Measurements from ENCODE around the gene LMAN2L.
A peak's percentile ranks its signal among the peaks of the same experiment; 100 is the strongest.

The LMAN2L gene

GRCh38 chr2:96769814-96770213, 29.9 kb upstream of the LMAN2L start:
- DNase-seq (ENCODE audit: low spot score), result no peak
- Histone ChIP-seq H3K9ac (ENCODE audit: low read depth, low read length, poor library complexity) (peak overlapping the region; percentile 50), H3K4ac (ENCODE audit: low read length) (no peak overlapping the region), H4K8ac (ENCODE audit: low read depth, low read length) (no peak overlapping the region), H3K4me2 (ENCODE audit: insufficient read depth, low read length, poor library complexity, severe bottlenecking) (no peak overlapping the region), H3K23ac (ENCODE audit: low read depth, low read length, poor library complexity) (no peak overlapping the region), H4K91ac (ENCODE audit: low read depth, low read length, poor library complexity) (no peak overlapping the region), H2AFZ (ENCODE audit: low read length) (no peak overlapping the region), H3K4me1 (ENCODE audit: control insufficient read depth in 2 of 2, insufficient read depth in 1 of 2, low read depth in 1 of 2, low read length in 2 of 2) (peaks cover 0 to 7% of the 10 kb centered on the region in 2 donors), H3K4me3 (ENCODE audit: low read length in 2 of 2) (no peak overlapping the region), H2BK12ac (ENCODE audit: low read length) (no peak overlapping the region), H2BK15ac (ENCODE audit: low read length) (no peak overlapping the region), H3K79me1 (ENCODE audit: low read depth, low read length) (peaks cover 8% of the 10 kb centered on the region), H2AK5ac (ENCODE audit: low read depth, low read length) (no peak overlapping the region), H3K18ac (ENCODE audit: low read length) (no peak overlapping the region), H3K9me3 (replicated peaks in 1 of 2; ENCODE audit: control insufficient read depth in 2 of 2, insufficient read depth in 1 of 2, low read depth in 1 of 2, low read length in 2 of 2) (peaks cover 0 to 2% of the 10 kb centered on the region in 2 donors), H3K27me3 (ENCODE audit: control insufficient read depth in 3 of 3, insufficient read depth in 3 of 3, low read depth in 1 of 3, low read length in 3 of 3) (no peaks in the 10 kb centered on the region), H3K14ac (ENCODE audit: low read length) (no peak overlapping the region), H3K27ac (replicated peaks; ENCODE audit: low read length) (no peak overlapping the region), H3K36me3 (replicated peaks in 1 of 2; ENCODE audit: control insufficient read depth in 2 of 2, insufficient read depth in 2 of 2, low read length in 2 of 2) (peaks cover 0 to 3% of the 10 kb centered on the region in 2 donors), H2BK120ac (ENCODE audit: low read depth, low read length) (no peak overlapping the region), H2BK5ac (ENCODE audit: low read length) (no peak overlapping the region)
- WGBS, 2 donors (ENCODE audit: extremely low coverage in 2 of 2, insufficient read length in 2 of 2, insufficient replicate concordance in 1 of 2), result no CpG with 5 or more reads among the region's 7 CpGs

- no peak overlapping the region for H3K27ac ChIP-seq (replicated peaks; ENCODE audit: low read length)
- no peaks in the 10 kb centered on the region for H3K27me3 ChIP-seq (ENCODE audit: control insufficient read depth in 3 of 3, insufficient read depth in 3 of 3, low read depth in 1 of 3, low read length in 3 of 3)
Measured at GRCh38 chr2:96768083-96768561, 28.3 kb upstream of the LMAN2L start.

DNA sequence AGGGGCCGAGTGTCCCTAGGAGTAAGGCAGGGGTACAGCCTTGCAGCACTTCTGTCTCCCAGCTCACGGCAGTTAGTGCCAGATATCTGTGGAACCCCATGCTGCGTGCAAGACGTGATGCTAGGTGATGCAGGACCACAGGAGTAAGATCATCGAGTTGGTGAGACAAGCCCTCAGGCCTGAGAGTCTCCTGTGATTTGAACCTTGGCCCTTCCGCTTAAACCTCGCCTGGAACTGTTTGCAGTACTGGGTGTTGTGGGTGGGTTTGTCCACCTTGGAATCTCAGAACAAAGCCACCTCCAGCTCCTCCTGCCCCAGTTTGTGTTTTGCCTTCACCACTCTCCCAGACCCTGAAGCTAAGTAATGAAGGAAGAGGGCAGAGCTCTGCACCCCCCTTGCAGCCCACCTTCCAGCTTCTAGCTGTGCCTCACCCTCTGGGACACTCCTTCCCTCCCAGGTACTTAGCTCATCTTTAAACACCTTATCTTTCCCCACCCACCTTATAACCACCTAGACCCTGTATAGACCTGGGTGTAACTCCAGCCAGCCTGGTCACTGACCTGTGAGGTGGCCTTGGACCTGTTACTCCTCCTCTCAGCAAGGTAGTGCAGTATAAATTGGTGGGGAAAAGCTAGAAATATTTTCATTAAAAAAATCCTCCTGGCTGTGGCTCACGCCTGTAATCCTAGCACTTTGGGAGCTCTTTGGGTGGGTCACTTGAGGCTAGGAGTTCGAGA, 27.4 kb upstream of the LMAN2L start:
- no peak overlapping the region for H4K8ac ChIP-seq (ENCODE audit: low read depth, low read length)
- H3K18ac ChIP-seq (ENCODE audit: low read length), result no peak overlapping the region
- H3K4me2 ChIP-seq (ENCODE audit: insufficient read depth, low read length, poor library complexity, severe bottlenecking), result no peak overlapping the region
- H3K4ac ChIP-seq (ENCODE audit: low read length), result no peak overlapping the region
- H4K91ac ChIP-seq (ENCODE audit: low read depth, low read length, poor library complexity), result no peak overlapping the region
- H3K9ac ChIP-seq (ENCODE audit: low read depth, low read length, poor library complexity), result no peak overlapping the region
- H2AFZ ChIP-seq (ENCODE audit: low read length), result no peak overlapping the region
- H3K14ac ChIP-seq (ENCODE audit: low read length), result no peak overlapping the region
- H3K9me3 ChIP-seq (replicated peaks in 1 of 2; ENCODE audit: control insufficient read depth in 2 of 2, insufficient read depth in 1 of 2, low read depth in 1 of 2, low read length in 2 of 2), result peaks cover 0 to 2% of the 10 kb centered on the region in 2 donors
- peak overlapping the region; percentile 58 for H3K23ac ChIP-seq (ENCODE audit: low read depth, low read length, poor library complexity)
- no peak overlapping the region for H2BK120ac ChIP-seq (ENCODE audit: low read depth, low read length)
- H3K4me3 ChIP-seq (ENCODE audit: low read length in 2 of 2), result no peak overlapping the region
- peaks cover 7% of the 10 kb centered on the region for H3K79me1 ChIP-seq (ENCODE audit: low read depth, low read length)
- peaks cover 0 to 3% of the 10 kb centered on the region in 2 donors for H3K36me3 ChIP-seq (replicated peaks in 1 of 2; ENCODE audit: control insufficient read depth in 2 of 2, insufficient read depth in 2 of 2, low read length in 2 of 2)
- H2BK5ac ChIP-seq (ENCODE audit: low read length), result no peak overlapping the region
- no peak for DNase-seq (ENCODE audit: low spot score)
- no peak overlapping the region for H2BK12ac ChIP-seq (ENCODE audit: low read length)
- H3K4me1 ChIP-seq (ENCODE audit: control insufficient read depth in 2 of 2, insufficient read depth in 1 of 2, low read depth in 1 of 2, low read length in 2 of 2), result peaks cover 15 to 17% of the 10 kb centered on the region in 2 donors
- WGBS, 2 donors (ENCODE audit: extremely low coverage in 2 of 2, insufficient read length in 2 of 2, insufficient replicate concordance in 1 of 2), result no CpG with 5 or more reads among the region's 9 CpGs
- no peaks in the 10 kb centered on the region for H3K27me3 ChIP-seq (ENCODE audit: control insufficient read depth in 3 of 3, insufficient read depth in 3 of 3, low read depth in 1 of 3, low read length in 3 of 3)
- no peak overlapping the region for H3K27ac ChIP-seq (replicated peaks; ENCODE audit: low read length)
- no peak overlapping the region for H2BK15ac ChIP-seq (ENCODE audit: low read length)
- H2AK5ac ChIP-seq (ENCODE audit: low read depth, low read length), result no peak overlapping the region

More at GRCh38 chr2:96768083-96768561, 28.3 kb upstream of the LMAN2L start:
- Histone ChIP-seq H2AFZ (ENCODE audit: low read length) (no peak overlapping the region), H3K23ac (ENCODE audit: low read depth, low read length, poor library complexity) (no peak overlapping the region), H4K91ac (ENCODE audit: low read depth, low read length, poor library complexity) (no peak overlapping the region), H3K4me3 (ENCODE audit: low read length in 2 of 2) (no peak overlapping the region), H2BK12ac (ENCODE audit: low read length) (no peak overlapping the region), H3K9ac (ENCODE audit: low read depth, low read length, poor library complexity) (no peak overlapping the region), H2AK5ac (ENCODE audit: low read depth, low read length) (no peak overlapping the region), H3K4me2 (ENCODE audit: insufficient read depth, low read length, poor library complexity, severe bottlenecking) (no peak overlapping the region), H4K8ac (ENCODE audit: low read depth, low read length) (no peak overlapping the region), H2BK15ac (ENCODE audit: low read length) (no peak overlapping the region), H3K18ac (ENCODE audit: low read length) (no peak overlapping the region), H3K4ac (ENCODE audit: low read length) (no peak overlapping the region), H2BK120ac (ENCODE audit: low read depth, low read length) (no peak overlapping the region), H2BK5ac (ENCODE audit: low read length) (no peak overlapping the region), H3K9me3 (replicated peaks in 1 of 2; ENCODE audit: control insufficient read depth in 2 of 2, insufficient read depth in 1 of 2, low read depth in 1 of 2, low read length in 2 of 2) (peaks cover 0 to 2% of the 10 kb centered on the region in 2 donors), H3K14ac (ENCODE audit: low read length) (no peak overlapping the region), H3K4me1 (ENCODE audit: control insufficient read depth in 2 of 2, insufficient read depth in 1 of 2, low read depth in 1 of 2, low read length in 2 of 2) (peaks cover 7 to 15% of the 10 kb centered on the region in 2 donors), H3K79me1 (ENCODE audit: low read depth, low read length) (peaks cover 7% of the 10 kb centered on the region), H3K36me3 (replicated peaks in 1 of 2; ENCODE audit: control insufficient read depth in 2 of 2, insufficient read depth in 2 of 2, low read length in 2 of 2) (peaks cover 0 to 3% of the 10 kb centered on the region in 2 donors)
- WGBS, 2 donors (ENCODE audit: extremely low coverage in 2 of 2, insufficient read length in 2 of 2, insufficient replicate concordance in 1 of 2), result no CpG with 5 or more reads among the region's 8 CpGs
- DNase-seq (ENCODE audit: low spot score), result no peak

DNA sequence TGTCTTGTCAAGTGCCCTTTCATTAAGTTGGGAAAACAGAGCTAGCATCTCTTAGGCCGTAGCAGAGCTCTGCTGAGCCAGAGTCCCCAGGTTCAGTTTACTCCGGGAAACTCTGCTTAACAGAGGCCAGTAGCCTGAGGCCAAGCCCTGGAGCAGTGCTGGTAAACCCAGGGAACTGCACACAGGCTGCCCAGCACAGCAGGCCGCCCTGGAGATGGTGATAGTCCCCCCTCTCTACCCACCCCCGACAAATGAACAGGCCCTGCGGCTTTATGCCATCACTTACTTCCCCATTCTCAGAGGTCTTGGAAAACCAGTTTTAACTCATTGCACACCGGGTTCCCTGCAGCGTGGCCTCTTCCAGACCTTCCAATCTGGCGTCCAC, 24.4 kb upstream of the LMAN2L start:
- Histone ChIP-seq H3K4me1 (ENCODE audit: control insufficient read depth in 2 of 2, insufficient read depth in 1 of 2, low read depth in 1 of 2, low read length in 2 of 2) (peaks cover 23 to 27% of the 10 kb centered on the region in 2 donors), H2BK15ac (ENCODE audit: low read length) (no peak overlapping the region), H4K91ac (ENCODE audit: low read depth, low read length, poor library complexity) (no peak overlapping the region), H3K4me2 (ENCODE audit: insufficient read depth, low read length, poor library complexity, severe bottlenecking) (no peak overlapping the region), H3K4me3 (ENCODE audit: low read length in 2 of 2) (peak overlapping the region in 1 of 2 donors; percentile 36), H2BK12ac (ENCODE audit: low read length) (no peak overlapping the region), H3K9ac (ENCODE audit: low read depth, low read length, poor library complexity) (peak overlapping the region; percentile 32), H3K14ac (ENCODE audit: low read length) (no peak overlapping the region), H3K79me1 (ENCODE audit: low read depth, low read length) (peaks cover 9% of the 10 kb centered on the region), H2AFZ (ENCODE audit: low read length) (peak overlapping the region; percentile 48), H3K9me3 (replicated peaks in 1 of 2; ENCODE audit: control insufficient read depth in 2 of 2, insufficient read depth in 1 of 2, low read depth in 1 of 2, low read length in 2 of 2) (peaks cover 0 to 5% of the 10 kb centered on the region in 2 donors), H4K8ac (ENCODE audit: low read depth, low read length) (no peak overlapping the region), H3K27me3 (ENCODE audit: control insufficient read depth in 3 of 3, insufficient read depth in 3 of 3, low read depth in 1 of 3, low read length in 3 of 3) (no peaks in the 10 kb centered on the region), H3K4ac (ENCODE audit: low read length) (no peak overlapping the region), H3K18ac (ENCODE audit: low read length) (peak overlapping the region; percentile 38), H3K36me3 (replicated peaks in 1 of 2; ENCODE audit: control insufficient read depth in 2 of 2, insufficient read depth in 2 of 2, low read length in 2 of 2) (peaks cover 0 to 3% of the 10 kb centered on the region in 2 donors), H2BK120ac (ENCODE audit: low read depth, low read length) (no peak overlapping the region), H2AK5ac (ENCODE audit: low read depth, low read length) (no peak overlapping the region), H3K23ac (ENCODE audit: low read depth, low read length, poor library complexity) (no peak overlapping the region), H2BK5ac (ENCODE audit: low read length) (peak overlapping the region; percentile 33), H3K27ac (replicated peaks; ENCODE audit: low read length) (peak overlapping the region; percentile 5)
- DNase-seq (ENCODE audit: low spot score), result no peak
- no CpG with 5 or more reads among the region's 8 CpGs for WGBS, 2 donors (ENCODE audit: extremely low coverage in 2 of 2, insufficient read length in 2 of 2, insufficient replicate concordance in 1 of 2)

Measured in neuronal stem cell (in vitro differentiated cells).